GM11168 (cell line): Measurements from ENCODE around the gene KRT74.

Experiments
- in situ Hi-C: fragments of 300-500 bp; cut with MboI; formaldehyde crosslinking; loops from one replicate; pipeline ENCODE4 v1.12.0; 2022; ENCODE audit warnings: low sequenced_read_pairs; ENCODE audit not compliant: unreplicated experiment

The KRT74 gene

DNA sequence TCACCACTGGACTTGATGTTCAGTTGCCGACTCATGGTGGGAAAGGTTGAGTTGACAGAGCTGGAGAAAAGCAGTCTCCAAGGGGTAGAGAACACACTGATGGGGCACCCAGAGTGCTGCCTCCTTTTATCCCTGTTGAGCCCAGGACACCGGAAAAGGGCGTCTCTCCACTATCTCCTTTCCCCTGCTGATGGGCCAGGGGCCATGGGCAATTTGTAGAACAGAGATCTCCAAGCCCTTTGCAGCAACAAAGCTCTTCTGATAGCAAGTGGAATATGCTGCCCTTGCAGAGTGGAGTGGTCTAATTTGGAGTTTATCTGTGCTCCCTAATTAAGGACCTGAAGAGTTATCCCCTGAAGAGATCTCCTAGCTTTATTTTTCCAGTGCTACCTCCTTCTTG is at the start of gene KRT74:
Gene KRT74 (minus strand): TSS at position 101 of the 400 bp plus-strand sequence. CDS start 66 bp downstream, at position 35.
- in situ Hi-C loops = no loop called here

DNA sequence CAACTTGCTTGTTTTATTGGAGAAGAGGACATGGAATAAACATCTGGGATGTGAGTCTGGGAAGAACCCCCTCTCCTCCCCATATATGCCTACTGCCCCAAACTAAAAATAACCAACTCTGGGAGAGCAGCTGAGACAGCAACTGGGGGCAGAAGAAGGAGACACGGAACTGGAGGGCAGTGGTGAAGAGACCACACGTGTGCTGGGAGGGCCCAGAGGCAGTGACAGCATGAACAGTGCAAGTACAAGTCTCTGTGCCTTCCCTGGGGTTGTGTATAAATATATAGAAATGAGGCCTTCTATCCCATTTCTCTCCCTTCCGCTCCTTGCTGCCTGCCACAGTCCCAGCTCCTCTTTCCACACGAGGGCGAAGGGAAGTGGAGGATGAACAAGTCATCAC is 48.7 kb upstream of the KRT74 start:
- in situ Hi-C loops = no loop called here

DNA sequence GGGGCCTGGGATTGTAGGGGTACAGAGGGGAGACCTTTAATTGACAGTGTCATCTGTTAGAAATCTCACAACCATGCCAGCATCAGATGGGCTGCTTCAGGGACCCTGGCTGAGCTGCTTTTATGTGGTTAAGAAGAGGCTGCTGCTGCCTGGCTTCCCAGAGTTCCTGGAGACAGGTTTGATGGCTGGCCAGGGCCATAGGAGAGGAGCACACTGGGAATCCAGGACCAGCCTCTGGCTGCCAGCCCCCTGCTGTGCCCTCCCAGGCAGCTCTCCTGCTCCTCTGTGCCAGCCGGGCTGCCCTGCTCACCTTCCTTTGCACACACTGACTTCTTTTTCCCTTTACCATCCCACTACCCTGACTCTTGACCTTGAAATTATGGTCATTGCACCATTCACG is 45.2 kb upstream of the KRT74 start:
- in situ Hi-C loops = no loop called here

DNA sequence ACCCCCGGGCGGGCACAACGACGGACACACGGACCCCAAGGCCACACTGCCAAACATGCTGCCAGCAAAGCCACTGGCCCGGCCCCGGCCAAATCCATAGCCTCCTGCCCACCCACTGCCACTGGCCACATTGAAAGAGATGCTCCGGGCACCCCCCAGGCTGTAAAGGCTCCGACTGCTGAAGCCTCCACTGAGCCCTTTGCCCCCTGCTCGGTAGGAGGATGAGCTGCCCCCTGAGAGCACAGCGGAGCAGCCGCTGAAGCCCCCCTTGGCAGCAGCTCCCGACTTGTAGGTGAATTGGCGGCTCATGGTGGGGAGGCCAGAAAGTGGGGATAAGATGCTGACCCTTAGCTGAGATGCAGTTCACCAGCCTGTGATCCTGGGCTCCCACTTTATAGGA is 44.6 kb upstream of the KRT74 start, which contains the start of gene KRT73:
Gene KRT73 (minus strand): TSS at position 344 of the 400 bp plus-strand sequence. CDS start 35 bp downstream, at position 309.
- in situ Hi-C loops = no loop called here

DNA sequence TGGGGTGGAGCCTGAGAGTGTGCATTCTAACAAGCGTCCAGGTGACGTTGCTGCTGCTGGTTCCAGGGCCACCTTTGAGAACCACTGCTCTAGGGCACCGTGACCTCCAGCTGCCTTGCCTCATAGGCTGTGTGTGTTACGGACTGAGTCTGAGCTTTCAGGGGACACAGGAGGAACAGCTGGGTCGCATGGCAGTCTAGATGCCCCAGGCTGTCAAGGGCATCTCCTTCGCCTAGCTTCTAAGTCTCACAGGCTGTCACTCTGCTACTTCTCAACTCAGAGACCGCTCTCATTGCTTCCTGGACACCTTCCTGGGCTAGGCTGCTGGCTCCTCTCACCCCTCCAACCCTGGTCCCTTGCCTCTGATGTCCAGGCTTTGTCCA is 43.8 kb upstream of the KRT74 start:
- in situ Hi-C loops = no loop called here

DNA sequence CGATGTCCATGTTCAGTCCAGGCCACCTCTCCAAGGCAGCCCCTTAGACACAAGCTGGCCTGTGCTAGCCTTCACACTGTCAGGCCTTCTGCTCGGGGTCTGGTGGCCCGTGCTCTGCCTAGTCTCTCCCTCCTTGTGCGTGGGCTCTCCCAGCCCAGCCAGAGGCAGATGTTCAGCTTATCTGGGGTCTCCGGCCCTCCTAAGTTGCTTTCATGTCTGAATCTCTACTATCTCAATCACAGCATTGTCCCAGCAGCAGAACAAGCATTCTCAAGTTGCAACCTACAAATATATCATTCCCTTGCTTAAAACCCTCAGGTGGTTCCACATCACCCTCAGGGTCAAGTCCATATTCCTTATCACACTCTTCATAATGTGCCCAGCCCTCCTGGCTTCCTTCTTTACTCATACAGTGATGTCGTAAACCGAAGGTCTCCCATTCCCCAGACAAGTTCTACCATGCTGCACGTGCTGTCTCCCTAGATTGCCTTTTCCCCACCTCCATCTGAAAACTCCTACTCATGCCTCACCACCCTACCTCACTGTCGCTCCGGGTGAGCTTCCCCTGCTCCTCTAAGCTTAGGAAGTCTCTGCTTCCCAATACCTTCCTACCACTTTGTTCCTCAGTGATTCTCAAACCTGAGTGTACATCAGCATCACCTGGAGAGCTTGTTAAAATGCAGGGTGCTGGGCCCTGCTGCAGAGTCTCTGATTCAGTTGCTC is 43.2 kb upstream of the KRT74 start:
- in situ Hi-C loops = no loop called here

DNA sequence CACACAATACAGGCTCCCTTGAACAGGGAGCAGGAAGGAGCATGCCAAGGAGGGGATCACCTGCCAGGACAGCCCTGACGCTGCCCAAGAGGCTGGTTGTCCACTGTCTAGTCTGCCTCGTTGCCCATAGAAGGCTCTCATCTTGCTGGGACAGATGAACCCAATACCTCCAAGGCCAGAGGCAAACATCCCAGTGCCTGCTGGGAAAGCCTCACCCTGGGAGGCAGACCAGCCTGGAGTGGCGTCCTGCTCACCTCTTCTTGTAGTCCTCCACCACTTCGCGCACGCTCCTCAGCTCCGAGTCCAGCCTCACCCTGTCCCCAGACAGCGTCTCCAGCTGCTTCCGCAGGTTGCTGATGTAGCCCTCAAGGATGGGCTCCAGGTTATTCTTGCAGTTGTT is 42.3 kb upstream of the KRT74 start:
- in situ Hi-C loops = no loop called here

DNA sequence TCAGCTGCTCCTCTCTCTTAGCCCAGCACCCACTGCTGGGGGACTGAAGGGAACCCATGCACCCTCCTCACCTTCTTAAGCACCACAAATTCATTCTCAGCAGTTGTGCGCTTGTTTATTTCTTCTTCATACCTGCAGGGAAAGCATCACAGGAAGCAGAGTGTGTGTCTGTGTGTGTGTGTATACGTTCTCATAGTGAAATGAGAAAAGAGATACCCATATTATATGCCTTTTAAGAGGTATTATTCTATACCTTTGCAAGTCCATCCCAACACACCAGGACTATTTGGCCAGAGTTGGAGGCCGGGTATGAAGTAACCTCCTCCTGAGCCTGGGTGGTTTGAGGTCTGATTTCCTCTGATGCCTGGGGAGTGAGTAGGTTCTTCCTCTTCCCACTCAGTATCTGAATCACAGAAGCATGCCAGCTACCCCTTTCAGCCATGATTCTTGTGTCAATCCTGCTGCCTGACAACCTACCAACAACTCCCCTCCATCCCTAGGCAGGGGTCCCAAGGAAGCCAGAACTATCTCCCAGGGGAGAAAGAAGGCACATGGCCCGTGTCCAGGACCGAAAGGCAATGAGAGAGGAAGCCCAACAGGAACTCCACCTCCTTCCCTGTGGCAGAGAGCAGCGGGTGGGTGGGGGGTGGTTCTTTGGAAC is 41.7 kb upstream of the KRT74 start:
- in situ Hi-C loops = no loop called here

DNA sequence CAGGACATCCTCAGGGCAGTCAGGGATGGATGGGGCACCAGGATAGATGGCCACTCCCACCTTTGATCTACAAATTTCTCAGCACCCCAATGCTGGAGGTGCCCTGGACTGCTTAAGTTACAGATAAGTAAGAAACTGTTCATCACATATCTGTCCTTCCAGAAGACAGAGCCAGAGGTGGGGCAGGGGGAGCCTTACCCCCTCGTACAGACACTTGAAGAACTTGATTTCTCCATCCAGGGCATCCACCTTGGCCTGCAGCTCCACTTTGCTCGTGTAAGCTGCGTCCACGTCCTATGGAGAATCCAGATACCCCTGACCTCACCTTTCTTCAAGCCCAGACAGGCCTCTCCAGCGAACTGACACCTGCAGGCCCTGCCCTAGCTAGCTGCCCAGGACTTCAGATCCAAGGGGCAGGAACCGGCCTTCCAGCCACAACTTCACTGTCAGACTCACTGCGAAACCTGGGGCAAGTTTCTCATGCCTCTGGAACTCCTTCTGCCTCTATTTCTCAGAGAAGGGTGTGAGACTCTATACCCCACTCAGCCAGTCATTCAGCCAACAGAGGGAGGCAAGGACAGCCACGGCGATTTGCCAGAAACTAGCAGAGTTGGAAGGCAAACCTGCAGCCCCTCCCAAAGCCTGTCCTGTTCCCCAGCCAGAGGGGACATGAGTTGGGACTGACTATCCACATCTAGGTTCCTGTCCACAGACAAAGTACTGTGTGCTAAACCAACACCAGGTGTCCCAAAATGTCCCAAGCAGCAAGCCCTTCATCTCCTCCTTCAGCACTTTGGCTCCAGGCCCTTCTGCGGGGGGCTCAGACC is 41.0 kb upstream of the KRT74 start:
- in situ Hi-C loops = no loop called here

DNA sequence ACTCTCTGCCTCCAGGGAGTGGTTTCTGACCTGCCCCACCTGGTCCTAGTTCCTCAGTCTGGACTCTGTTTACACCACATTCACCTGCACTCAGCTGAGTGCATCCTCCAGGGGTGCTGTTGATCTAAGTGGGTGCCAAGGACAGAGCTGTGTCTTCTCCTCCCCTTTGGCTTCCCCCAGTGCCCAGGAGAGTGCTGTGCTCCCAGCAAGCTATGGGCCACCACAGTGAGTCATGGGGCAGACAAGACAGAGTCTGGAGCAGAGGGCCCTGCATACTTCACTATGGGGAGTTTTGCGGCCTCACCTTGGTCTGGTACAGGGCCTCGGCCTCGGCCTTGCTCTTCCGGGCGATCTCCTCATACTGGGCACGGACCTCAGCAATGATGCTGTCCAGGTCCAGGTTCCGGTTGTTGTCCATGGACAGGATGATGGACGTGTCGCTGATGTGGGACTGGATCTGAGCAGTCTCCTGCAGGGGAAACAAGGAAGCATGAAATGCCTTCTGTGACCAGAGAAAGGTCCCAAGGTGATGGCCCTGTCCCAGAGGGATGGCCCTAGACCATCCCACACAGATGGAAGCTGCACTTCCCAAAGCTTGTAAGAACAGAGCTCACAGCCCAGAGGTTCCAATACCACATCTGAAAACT is 39.9 kb upstream of the KRT74 start:
- in situ Hi-C loops = no loop called here

DNA sequence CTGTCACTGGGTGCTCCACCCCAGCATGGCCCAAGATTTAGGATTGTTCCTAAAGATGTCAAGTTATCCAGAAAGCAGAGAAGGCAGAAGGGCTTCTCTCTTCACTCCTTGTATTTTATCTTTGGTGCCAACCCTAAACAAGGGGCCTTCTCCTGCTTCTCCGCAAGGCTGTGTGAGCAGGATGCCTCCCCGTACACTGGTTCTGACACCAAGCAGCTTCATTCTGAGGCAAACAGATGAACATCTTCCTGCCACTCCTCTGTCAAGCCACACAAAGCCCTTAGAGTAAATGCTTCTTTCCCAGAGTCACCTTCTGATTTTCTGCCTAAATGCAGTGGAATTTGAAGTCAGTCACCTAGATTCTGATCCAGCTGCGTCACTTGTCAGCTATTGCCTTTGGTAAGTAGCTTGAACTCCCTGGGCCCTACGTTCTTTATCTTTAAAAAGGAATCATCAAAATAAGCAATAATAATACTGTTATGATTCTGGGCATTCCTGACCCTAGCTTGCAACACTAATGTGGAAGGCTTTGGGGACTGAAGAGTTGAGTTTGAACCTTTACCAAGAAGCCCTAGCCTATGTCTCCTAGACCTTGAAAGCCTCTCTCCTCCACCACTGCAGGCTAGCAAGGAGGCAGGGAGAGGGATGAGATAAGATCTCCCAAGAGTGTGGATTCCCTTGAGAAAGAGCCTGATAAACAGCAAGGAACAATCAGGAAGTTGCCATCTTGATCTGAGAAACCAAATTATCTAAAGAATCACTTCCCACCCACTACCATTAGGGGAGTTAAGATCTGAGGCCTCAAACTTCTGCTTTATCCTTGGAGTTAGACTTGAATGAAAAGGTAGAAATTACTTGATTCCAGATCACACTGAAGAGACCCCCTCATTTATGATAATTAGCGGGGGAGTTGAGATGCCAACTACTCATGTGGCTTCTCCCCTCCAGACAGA is 39.1 kb upstream of the KRT74 start:
- in situ Hi-C loops = no loop called here

DNA sequence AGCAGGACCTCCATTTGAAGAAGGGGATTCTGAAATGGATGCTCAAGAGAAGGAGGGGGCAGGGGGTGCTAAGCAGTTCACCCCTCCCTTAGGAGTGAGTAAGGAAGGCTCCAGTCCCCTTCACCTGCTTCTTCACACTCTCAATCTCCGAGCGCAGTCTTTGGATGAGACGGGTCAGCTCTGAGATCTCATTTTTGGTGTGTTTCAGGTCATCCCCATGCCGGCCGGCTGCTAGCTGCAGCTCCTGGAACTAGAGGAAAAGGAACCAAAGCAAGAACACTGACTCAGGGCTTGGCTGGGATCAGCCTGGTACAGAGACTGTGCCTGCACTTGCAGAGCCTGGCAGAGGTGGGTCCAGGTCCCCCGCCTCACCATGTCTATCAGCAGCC is 37.4 kb upstream of the KRT74 start:
- in situ Hi-C loops = no loop called here

DNA sequence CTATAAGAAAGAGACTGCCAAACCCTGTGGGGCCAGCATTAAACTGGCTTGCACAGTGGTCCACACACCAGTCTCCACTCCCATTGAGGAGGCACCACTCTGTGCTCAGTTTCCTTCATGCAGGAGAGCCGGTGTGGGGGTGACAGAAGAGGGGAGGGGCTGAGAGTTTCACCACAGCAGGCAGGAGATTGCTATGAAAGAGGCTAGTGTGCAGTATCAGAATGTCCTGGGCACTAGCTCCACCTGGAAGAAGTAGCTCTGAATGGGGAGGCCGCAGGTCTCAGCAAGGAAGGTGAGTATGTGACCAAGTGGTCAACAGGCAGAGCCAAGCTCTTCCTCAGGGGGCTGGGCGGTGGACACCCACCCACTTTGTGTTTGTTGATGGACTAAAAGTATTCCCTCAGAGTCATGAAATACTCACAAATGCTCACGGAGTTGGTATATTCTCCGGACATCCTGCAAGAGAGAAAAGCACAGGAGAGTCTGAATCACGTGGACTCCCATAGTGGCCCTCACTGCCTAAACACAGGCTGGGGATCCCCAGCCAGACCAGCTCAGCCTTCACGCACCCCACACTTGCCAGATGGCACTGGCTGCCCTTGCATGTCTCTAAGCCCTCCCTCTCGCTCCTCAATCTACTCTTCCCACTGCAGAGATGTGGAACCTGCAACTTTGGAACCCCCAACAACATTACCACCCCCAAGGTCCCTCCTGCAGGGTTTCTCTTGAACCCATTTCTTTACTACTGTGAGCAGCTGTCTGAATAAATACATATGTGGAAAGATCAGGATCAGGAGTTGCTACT is 35.4 kb upstream of the KRT74 start:
- in situ Hi-C loops = no loop called here

DNA sequence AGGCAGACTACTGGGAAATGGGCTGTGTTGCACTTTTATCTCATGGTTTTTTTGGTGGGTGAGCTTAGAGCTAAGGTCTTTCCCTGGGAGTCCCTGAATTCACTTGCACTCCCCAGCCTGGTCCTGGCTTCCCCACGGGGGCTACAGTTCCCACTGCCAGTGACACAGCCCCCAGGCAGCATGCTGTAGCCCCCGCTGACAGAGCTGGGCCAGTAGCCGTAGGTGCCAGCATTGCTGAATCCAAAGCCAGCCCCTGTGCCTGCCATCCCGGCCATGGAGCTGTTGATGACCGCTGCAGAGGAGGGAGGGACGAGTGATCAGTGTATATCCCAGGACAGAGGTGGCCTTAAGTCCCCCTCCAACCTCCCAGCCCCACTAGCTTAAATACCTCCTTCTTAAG is 34.5 kb upstream of the KRT74 start:
- in situ Hi-C loops = no loop called here

DNA sequence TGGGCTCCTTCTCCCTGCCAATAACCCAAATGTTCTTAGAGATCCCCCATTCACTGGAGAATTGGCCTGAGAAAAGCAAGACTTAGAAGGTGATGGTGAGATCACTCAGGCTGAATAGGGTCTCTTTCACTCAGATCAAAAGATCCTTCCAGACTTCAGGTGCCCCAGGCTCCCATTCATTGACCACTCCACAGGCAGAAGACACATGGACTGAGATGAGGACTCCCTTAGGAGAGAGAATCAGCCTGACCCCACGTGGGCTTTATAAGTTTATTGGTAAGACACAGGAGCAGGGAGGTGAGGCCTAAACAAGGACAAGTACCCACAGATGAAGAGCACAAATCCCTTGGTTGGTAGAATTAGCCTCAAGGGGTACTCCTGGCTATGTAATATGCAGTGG is 33.7 kb upstream of the KRT74 start:
- in situ Hi-C loops = no loop called here

DNA sequence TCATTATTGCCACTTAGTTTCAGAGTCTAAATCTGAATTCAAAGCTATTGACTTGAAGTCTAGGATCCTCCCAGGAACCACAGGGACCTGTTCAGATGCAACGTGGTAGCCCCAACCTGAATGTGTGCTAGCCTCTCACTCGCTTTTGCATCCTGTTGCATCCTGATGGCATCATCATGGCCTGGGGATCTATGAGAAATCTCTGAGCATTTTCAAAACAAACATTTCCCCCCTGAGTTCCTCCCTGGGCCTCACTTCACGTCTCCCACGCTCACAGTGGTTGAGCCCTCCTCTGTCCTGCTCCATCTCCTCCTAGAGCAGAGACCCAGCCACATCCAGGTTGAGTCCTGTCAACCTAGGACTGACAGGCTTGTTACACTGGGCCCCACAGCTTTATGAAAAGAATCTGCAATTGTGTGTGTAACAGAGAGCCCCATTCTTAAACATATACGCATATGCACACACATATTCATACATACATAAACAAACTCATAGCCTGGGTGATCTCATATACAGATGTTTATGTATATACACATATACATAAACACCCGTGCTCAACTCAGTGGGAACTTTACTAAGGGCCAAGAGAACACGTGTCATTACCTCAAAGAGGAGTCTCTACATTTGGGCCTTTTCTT is 33.1 kb upstream of the KRT74 start:
- in situ Hi-C loops = no loop called here

DNA sequence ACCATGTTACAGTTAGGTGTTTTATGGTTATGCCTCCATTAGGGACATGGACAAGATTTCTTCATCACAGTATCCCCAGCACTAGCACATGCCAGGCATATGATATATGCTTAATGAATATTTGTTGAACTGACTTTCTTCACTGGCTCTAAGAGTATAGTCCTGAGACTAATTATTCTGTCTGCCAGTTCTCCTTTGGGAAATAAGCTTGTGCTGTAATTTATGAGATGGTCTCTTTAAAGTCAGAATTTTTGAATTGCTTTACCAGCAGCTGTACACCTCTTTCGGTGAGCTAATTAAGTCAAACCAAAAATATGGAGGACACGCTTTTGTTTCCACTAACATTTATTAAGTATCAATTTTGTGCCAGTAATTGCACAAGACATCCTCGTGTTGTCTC is 32.5 kb upstream of the KRT74 start:
- in situ Hi-C loops = no loop called here

DNA sequence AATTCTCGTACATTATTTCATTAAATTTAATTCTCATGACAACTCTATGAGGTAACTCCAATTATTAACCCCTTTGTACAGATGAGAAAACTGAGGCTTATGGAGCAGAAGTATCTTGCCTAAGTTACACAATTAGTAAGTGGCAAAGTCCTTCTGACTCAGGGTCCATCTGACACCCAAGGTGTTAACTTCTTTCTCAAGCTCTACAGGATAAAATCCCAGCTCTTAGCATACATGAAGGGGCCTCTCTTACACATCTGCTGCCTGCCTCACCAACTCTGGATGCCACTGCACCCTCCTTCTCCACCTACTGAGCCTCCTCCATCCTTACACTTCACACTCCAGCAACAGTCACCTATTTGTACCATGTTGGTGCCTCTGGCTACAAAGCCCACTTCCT is 31.9 kb upstream of the KRT74 start:
- in situ Hi-C loops = no loop called here
